Medulla oblongata (tissue), 1 donor: Measurements from ENCODE around the gene ANO10.

Source experiments
- DNase-seq: peaks from one replicate; pipeline ENCODE4 v3.0.0-alpha.2; 2015; ENCODE audit errors: extremely low spot score

Gene ANO10

DNA sequence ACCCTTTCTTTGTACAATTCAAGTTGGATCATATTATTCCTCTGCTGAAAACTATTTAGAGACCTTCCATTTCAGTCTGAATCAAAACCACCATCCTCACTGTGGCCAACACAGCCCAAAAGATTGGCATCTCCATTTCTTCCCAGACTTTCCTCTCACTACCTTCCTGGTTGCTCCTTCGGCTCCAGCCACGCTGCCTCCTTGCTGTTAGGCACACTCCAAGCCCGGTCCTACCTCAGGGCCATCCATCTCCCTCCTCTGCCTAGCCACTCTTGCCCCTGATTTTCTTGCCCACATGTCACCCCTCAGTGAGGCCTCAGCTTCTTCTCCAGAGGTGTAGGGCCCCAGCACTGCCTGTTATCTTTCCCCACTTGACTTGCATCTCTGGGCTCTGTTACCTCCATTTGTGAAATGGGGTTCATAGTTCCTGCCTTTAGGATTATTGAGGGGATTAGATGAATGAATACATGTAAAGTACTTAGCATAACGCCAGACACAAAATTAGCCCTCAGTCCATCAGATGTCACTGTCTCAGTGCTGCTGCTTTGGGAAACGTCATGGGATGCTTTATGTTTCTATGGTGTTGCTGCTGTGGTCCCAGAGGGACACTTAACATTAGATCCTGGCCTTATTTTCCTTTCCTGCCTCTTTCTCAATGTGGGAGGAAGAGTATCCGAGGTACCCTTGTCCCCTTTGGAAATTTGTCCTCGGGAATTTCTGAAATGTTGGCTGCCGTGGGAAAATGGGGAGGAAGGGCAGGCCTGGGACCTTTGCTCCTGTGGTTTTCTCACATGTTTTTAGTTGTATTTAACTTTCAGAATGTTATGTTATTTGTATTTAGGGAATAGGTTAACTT lies 304.1 kb downstream of the ANO10 start:
- DNase-seq, result no peak

DNA sequence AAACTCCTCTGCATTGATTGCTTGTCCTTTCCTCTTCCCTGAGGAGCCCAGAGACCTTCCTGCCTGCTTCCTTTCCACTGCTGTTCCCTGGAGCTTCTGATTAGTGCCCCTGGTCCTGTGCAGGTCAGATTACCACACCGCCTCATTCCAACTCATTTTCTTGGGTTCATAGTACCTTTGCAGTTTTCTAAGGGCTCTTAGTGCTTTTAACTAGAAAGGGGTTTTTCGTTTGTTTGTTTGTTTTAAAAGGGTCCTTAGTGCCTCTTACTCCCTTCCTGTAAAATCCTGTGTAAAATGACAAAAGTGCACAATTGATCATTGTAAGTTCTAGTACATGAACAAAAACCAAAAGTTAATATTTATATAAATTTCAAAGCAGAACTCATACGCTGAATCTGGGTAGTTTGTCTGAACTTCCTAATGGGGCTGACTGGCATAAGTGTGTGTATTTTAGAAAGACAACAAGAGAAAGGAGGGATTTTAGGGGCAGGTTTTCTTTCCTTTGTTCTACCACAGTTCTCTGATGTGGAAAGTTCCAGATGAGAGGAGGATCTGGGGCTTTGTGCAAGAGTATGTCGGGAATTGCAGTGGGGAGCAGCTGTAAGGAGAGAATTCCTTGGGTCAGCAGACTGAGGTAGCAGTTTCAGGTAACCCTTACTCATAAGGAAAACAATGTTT lies 304.9 kb downstream of the ANO10 start:
- no peak for DNase-seq
